AG09319 (cell line): ENCODE measurements around the gene NEK3.
"Not testable (repeated sequence)": the region's sequence is repeated elsewhere in the genome, so short reads cannot be mapped to it uniquely, and the experiment has no call there.

Experiments
- DNase-seq: peaks from one replicate; pipeline ENCODE4 v3.0.0-alpha.2; 2010; ENCODE audit warnings: low read depth; ENCODE audit errors: extremely low read depth
- TF ChIP-seq, protein P1 (sequence below): IDR thresholded peaks from 2 replicates; pipeline ENCODE4 v1.5.1; 2011; ENCODE audit warnings: low read depth, mild to moderate bottlenecking, inconsistent platforms, low read length, moderate library complexity

NEK3 gene

DNA sequence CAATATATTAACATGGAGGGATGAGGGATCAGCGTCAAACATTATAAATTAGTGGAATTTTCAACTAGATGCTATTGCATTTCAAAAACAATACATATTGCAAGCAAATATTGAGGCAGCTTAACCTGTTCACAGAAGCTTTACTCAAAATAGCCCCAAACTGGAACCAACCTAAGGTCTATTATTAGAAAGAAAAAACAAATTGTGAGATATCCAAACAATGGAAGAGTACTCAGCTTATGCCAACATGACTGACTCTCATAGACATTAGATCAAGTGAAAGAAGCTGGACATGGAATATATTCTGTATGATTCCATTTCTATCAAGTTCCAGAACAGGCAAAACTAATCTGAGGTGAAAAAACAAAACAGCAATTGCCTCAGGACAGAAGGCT, 27.6 kb upstream of the NEK3 start:
- DNase-seq = no peak
- TF ChIP-seq, protein P1, sequence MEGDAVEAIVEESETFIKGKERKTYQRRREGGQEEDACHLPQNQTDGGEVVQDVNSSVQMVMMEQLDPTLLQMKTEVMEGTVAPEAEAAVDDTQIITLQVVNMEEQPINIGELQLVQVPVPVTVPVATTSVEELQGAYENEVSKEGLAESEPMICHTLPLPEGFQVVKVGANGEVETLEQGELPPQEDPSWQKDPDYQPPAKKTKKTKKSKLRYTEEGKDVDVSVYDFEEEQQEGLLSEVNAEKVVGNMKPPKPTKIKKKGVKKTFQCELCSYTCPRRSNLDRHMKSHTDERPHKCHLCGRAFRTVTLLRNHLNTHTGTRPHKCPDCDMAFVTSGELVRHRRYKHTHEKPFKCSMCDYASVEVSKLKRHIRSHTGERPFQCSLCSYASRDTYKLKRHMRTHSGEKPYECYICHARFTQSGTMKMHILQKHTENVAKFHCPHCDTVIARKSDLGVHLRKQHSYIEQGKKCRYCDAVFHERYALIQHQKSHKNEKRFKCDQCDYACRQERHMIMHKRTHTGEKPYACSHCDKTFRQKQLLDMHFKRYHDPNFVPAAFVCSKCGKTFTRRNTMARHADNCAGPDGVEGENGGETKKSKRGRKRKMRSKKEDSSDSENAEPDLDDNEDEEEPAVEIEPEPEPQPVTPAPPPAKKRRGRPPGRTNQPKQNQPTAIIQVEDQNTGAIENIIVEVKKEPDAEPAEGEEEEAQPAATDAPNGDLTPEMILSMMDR = no peak

DNA sequence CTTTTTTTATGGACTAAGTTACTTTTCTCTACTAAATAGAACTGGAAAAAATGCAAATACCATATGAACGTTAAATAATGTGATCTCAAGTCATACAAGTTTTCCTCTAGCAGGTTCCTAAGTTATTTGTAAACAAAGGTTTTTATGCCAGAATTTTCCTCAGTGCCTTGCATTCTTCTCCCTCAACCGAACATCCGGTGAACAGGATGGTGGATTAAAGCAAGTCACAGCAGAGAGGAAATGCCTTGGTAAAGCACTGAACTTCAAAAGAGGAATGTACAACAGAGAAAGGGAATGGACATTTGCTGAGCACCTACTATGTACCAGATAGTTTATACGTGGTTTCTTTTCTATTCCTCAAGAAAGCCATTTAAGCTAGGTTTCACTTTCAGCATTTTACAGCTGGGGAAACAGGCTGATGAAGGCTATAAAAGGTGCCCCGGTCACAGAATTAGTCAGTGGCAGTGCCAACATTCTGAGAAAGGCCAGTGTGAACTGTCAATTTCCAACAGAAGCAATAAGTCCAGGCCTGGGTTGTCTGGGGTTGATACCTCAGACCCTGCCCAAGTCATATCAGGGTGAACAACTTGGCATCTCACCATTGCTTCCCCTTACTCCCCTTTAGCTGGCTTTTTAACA, 22.0 kb upstream of the NEK3 start:
- not testable (repeated sequence) for DNase-seq

- no peak for DNase-seq
- TF ChIP-seq, protein P1 = no peak
Observed at GRCh38 chr13:52179925-52180324, 20.5 kb upstream of the NEK3 start.

GRCh38 chr13:52177276-52177675, 17.9 kb upstream of the NEK3 start:
- DNase-seq = no peak
- TF ChIP-seq, protein P1 = no peak

GRCh38 chr13:52173970-52174369, 14.6 kb upstream of the NEK3 start:
- DNase-seq = not testable (repeated sequence)

DNA sequence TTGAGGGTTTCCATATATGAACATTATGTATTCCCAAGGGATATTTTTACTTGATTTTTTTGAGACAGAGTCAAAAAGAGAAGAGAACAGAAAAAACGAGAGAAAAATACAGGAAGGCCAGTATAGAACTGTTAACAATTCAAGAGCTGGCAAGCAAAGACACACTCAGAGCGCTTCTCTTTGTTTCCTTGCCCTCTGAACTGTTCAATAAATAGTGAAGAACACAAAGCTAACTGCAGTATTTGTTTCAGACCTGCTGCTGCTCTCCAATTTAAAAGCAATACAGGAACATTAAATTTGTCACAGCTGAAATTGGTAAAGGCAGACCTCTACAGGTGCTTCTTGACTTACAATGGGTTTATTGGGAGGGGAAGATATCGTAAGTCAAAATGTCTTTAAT, 14.0 kb upstream of the NEK3 start:
- DNase-seq = no peak

GRCh38 chr13:52171686-52172085, 12.3 kb upstream of the NEK3 start:
- DNase-seq = not testable (repeated sequence)

More for the DNA sequence above, 14.0 kb upstream of the NEK3 start:
- TF ChIP-seq, protein P1 = no peak

GRCh38 chr13:52170828-52171391, 11.5 kb upstream of the NEK3 start:
- not testable (repeated sequence) for DNase-seq

GRCh38 chr13:52169839-52170238, 10.4 kb upstream of the NEK3 start:
- TF ChIP-seq, protein P1 = no peak
- no peak for DNase-seq
